Gastrocnemius medialis (tissue), 4 donors: Measurements from ENCODE around the gene SUSD1.

Experiments
- CTCF ChIP-seq, 5 experiments: fragments of 450-650 bp in 3 of 5; fragments of 200-600 bp in 2 of 5; sonication (generic) in 2 of 5; IDR thresholded peaks in 4 of 5; conservative IDR thresholded peaks in 1 of 5; 1 replicate in 4 of 5; 2 replicates in 1 of 5; pipeline ENCODE4 v1.5.1; 2016 to 2019; ENCODE audit warnings: antibody characterized with exemption in 5 of 5, mild to moderate bottlenecking in 3 of 5, moderate library complexity in 3 of 5
- POLR2A ChIP-seq, 2 donors: fragments of 450-650 bp; IDR thresholded peaks; one replicate each; pipeline ENCODE4 v1.6.1; 2017; ENCODE audit warnings: antibody characterized with exemption in 2 of 2, mild to moderate bottlenecking in 2 of 2, moderate library complexity in 2 of 2

- TF ChIP-seq CTCF (IDR thresholded peaks at IDR 0.05 in 4 of 5, conservative IDR thresholded peaks at IDR 0.05 in 1 of 5) (no peak), POLR2A (IDR thresholded peaks at IDR 0.05) (no peak)
Measured at GRCh38 chr9:112149211-112149610, 25.9 kb downstream of the SUSD1 start.
